Stomach smooth muscle (tissue), 2 donors: ENCODE measurements around the gene FICD.
A peak's percentile ranks its signal among the peaks of the same experiment; 100 is the strongest.

Experiments
- H3K27ac ChIP-seq: one replicate; pipeline ENCODE4 v1.7.0; 2013; ENCODE audit warnings: mild to moderate bottlenecking, low read length, inconsistent platforms
- H3K27me3 ChIP-seq, 2 donors: one replicate each; pipeline ENCODE4 v1.7.0; 2013; ENCODE audit warnings: low read length in 2 of 2; ENCODE audit not compliant: insufficient read depth in 2 of 2, control insufficient read depth in 1 of 2
- H3K36me3 ChIP-seq, 2 donors: one replicate each; pipeline ENCODE4 v1.7.0; 2013; ENCODE audit warnings: low read length in 2 of 2; ENCODE audit not compliant: control insufficient read depth in 2 of 2, insufficient read depth in 2 of 2
- H3K4me1 ChIP-seq: one replicate; pipeline ENCODE4 v1.7.0; 2013; ENCODE audit warnings: low read length; ENCODE audit not compliant: control insufficient read depth, insufficient read depth
- H3K4me3 ChIP-seq, 2 donors: one replicate each; pipeline ENCODE4 v1.7.0; 2013; ENCODE audit warnings: low read length in 2 of 2
- H3K9ac ChIP-seq, 2 donors: one replicate each; pipeline ENCODE4 v1.7.0; 2013; ENCODE audit warnings: low read length in 2 of 2, mild to moderate bottlenecking in 1 of 2
- H3K9me3 ChIP-seq, 2 donors: one replicate each; pipeline ENCODE4 v1.7.0; 2013; ENCODE audit warnings: low read length in 2 of 2; ENCODE audit not compliant: control insufficient read depth in 2 of 2
- donor health status: healthy.
- donor health status: Pancreatic carcinoma.

FICD gene

DNA sequence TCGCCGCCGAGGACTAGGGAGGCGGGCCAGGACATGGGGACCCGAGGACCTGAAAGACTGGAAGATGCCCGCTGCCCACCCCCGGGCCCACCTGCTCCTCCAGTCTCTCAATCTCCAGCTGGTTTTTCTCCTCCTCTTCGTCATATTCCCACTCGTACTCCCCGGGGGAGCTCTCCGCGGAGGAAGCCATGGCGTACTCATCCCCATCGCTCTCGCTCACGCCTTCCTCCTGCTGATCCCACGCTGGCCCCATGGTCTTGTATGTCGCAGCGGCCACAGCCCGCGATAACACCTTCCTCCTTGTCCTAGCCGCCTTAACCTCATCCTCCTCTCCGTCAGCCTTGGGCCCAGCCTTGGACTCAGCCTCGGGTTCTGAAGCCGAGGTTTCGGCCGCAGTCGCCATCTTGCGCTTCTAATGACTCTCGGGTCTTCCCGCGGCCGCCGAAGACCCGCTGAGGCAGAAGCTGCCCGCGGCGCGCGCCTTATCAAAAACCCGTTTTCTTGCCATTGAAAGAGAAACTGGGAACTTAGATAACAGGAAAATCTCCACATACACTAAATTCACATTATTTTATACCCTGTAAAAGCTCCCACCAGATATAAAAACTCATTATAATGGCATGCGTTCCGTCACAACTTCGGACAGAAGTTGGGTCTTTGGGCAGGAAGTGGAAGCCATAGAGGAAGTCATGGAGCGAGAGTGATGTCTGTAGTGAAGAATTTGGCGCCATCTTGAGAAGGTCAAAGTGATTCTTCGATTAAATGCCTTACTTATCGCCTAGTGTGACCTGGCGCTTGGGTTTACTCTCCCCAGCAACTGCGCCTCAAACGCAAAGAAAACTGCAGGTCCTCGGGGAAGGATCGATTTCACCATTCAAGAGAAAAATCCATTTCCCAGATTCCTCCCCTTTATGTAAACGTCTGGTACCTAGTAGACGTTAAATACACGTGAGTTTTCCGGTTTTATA, 46.0 kb downstream of the FICD start, which contains the start of gene SART3:
Gene SART3, minus strand, starts transcription at position 422 of the 968 bp plus-strand sequence. Its CDS starts 19 bp downstream, at position 403.
- Histone ChIP-seq H3K27me3 (no peaks in the 10 kb centered on the region), H3K9me3 (no peaks in the 10 kb centered on the region), H3K27ac (peak within 1 kb of the TSS; percentile 91), H3K36me3 (peaks cover 15 to 19% of the 10 kb centered on the region in 2 donors), H3K4me3 (peak within 1 kb of the TSS; percentile 100), H3K9ac (peak within 1 kb of the TSS; percentile 98 to 99), H3K4me1 (peaks cover 54% of the 10 kb centered on the region)

DNA sequence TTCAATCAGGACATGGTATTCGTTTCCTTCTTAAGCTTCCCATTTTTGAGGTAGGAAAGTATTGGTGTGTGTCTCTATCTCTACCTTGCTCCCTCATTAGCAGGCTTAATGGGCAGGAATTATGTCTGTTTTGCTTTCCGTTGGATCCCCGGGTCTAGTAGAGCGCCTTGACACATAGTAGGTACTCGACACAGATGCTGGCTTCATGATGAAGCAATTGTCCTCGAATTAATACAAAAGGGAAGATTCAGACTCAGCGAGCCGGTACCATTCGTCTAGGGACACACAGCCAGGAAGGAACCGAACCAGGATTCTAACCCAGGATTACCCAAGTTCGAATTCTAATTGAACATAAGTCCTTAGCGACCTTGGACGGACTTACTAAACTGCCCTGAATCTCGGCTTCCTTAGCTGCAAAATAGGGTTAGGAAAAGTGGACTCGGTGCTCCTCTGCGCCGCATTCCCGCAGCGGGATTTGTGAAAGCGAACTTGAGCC, 46.8 kb downstream of the FICD start:
- Histone ChIP-seq H3K4me1 (peaks cover 56% of the 10 kb centered on the region), H3K27me3 (no peaks in the 10 kb centered on the region), H3K4me3 (peak overlapping the region; percentile 100), H3K9me3 (no peaks in the 10 kb centered on the region), H3K27ac (peak overlapping the region; percentile 91), H3K36me3 (peaks cover 21 to 27% of the 10 kb centered on the region in 2 donors), H3K9ac (peak overlapping the region; percentile 98 to 99)

DNA sequence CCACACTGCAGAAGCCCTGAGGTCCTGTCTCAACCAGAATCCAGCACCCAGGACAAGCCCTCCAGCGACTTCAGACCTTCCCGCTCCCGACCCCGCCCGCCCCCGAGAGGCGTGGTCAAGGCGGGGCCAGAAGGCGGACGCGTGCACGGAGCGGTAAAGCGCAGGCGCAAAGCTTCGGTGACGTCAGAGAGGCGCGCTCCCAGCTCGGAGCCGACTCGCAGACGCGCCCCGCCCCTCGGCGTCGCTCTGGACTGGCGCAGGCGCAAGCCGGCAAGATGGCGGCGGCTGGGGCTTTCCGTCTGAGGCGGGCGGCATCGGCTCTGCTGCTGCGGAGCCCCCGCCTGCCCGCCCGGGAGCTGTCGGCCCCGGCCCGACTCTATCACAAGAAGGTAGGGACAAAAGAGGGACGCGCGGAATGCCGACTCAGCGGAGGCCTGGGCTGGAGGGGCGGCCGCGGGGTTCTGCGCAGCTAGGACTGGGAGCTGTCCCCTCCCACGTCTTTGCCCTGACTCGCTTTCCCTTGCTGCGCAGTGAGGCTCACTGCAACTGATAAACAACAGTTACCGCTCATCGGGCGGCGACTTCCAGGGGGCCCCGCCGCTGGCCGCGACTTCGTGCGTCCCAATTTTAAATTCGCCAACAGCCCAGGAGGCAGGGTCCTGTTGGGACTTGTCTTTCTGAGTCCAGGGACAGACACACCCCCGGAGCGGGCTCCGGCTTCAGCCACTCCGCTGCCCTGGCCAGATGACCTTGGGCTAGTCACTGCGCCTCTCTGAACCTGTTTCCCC, 47.5 kb downstream of the FICD start, which contains the start of gene ISCU:
Gene ISCU, plus strand, starts transcription at position 249 of the 788 bp plus-strand sequence. Its CDS starts 27 bp downstream, at position 276.
- H3K4me3 ChIP-seq, result peak within 1 kb of the TSS; percentile 100
- H3K27ac ChIP-seq, result peak within 1 kb of the TSS; percentile 91
- H3K4me1 ChIP-seq, result peaks cover 53% of the 10 kb centered on the region
- H3K9me3 ChIP-seq, result no peaks in the 10 kb centered on the region
- no peaks in the 10 kb centered on the region for H3K27me3 ChIP-seq
- peaks cover 26 to 31% of the 10 kb centered on the region in 2 donors for H3K36me3 ChIP-seq
- H3K9ac ChIP-seq, result peak within 1 kb of the TSS; percentile 98 to 99

DNA sequence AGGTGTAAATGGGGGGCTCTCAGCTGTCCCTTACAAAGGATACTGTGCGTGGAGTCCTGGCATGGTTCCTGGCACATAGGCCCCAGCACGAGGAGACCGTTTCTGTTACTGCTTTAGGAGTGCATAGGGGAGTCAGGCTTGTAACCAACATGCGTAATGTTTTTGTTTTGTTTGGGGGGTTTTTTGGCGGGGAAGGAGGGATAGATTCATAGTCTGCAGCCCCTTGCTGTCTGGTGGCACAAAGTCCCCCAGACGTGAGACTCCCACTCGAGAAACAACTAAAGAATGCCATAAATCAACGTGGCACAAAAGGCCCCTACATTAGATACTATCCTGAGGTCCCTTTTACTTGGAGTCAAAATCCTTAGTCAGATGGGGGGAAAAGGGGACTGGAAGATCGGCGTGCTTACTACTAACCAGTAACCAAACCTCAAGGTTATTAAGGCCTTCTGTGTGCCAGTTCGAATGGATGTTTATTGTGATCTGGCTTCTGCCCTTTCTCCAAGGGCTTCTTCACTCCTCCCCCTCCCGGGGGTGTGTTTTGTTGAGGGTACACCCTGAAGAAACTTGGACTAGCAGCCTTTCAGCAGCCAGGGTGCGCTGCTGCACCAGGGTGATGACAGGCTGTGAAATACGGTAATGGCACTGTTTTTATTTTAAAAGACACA, 48.2 kb downstream of the FICD start:
- no peaks in the 10 kb centered on the region for H3K9me3 ChIP-seq
- no peaks in the 10 kb centered on the region for H3K27me3 ChIP-seq
- H3K4me1 ChIP-seq, result peaks cover 48% of the 10 kb centered on the region
- H3K9ac ChIP-seq, result peak overlapping the region; percentile 80 to 88
- peak overlapping the region; percentile 62 to 100 for H3K4me3 ChIP-seq
- H3K36me3 ChIP-seq, result peaks cover 33 to 36% of the 10 kb centered on the region in 2 donors
- H3K27ac ChIP-seq, result peak overlapping the region; percentile 91

DNA sequence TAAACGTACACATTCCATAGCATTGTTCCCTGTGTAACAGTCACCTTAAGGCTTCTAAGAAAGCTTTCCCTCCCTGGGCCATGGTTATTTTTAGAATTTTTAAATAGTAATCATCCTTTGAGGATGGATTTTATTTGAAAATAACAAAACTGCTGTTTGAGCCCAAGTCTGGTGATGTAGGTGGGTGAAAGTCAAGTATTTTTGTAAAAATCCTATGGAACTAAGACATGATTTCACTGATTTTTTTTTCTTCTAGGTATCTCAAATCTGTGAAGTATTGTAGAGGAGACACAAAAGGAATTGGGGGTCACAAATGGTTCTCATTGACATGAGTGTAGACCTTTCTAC, 48.7 kb downstream of the FICD start:
- Histone ChIP-seq H3K9me3 (no peaks in the 10 kb centered on the region), H3K27ac (peak overlapping the region; percentile 91), H3K27me3 (no peaks in the 10 kb centered on the region), H3K9ac (peak overlapping the region in 1 of 2 donors; percentile 29), H3K4me3 (peak overlapping the region; percentile 62 to 100), H3K36me3 (peaks cover 38 to 41% of the 10 kb centered on the region in 2 donors), H3K4me1 (peaks cover 46% of the 10 kb centered on the region)

DNA sequence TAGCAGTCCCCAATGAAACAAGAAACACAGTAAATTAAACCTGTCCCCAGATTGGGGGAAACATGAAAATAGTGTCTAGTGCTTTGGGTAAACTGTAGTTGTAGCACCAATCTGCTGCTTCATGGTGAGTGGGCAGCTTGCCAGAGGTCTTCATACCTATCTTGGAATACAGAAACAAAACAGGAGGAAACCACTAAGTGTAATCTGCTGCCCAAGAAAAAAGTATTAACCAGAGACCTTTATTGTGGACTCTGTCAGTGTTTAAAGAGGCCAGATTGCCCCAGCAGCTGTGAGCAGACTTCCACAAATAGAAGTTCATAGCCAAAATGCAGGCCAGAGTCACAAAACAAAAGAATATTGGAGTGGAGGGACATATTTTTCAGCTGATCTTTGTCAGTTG, 49.6 kb downstream of the FICD start:
- Histone ChIP-seq H3K9ac (peak overlapping the region in 1 of 2 donors; percentile 13), H3K4me3 (no peak overlapping the region), H3K9me3 (no peaks in the 10 kb centered on the region), H3K27ac (peak overlapping the region; percentile 58), H3K36me3 (peaks cover 43 to 47% of the 10 kb centered on the region in 2 donors), H3K4me1 (peaks cover 38% of the 10 kb centered on the region), H3K27me3 (no peaks in the 10 kb centered on the region)

DNA sequence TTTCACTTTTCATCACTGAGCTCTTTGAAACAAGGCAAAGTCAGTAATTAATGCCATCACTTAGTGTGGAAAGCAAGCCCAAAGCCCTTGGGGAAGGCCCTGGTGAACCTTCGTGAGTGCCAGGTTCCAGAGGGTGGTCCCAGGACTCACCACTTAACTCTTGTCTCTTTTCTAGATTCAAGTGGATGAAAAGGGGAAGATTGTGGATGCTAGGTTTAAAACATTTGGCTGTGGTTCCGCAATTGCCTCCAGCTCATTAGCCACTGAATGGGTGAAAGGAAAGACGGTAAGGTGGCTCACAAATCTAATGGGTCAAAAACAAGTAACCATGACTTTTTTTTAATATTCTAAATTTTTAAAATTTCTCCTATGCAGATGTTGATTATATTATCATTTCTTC, 50.1 kb downstream of the FICD start:
- Histone ChIP-seq H3K27ac (peak overlapping the region; percentile 58), H3K4me1 (peaks cover 34% of the 10 kb centered on the region), H3K27me3 (no peaks in the 10 kb centered on the region), H3K9ac (peak overlapping the region in 1 of 2 donors; percentile 13), H3K36me3 (peaks cover 47% of the 10 kb centered on the region in 2 donors), H3K9me3 (no peaks in the 10 kb centered on the region), H3K4me3 (no peak overlapping the region)

DNA sequence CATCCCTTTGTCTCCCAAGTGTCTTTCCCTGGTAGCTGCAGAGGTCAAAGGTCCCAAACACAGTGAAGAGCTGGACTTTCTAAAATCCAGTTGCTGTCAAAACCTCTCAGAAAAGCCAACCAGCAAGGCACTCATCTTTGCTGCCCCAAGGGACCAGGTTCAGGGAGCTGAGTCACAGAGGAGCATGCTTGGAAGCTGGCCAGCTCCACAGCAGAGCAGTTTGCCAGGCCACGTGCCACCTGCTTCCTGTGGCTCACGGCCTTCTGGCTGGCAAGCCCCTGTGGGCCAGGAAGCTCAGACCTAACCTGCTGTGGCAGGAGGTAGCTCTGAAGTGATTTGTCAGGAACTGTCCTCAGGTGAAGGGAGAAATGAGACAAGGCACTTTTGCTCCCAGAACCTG, 50.9 kb downstream of the FICD start:
- H3K27ac ChIP-seq, result peak overlapping the region; percentile 41
- H3K4me3 ChIP-seq, result no peak overlapping the region
- peaks cover 47 to 49% of the 10 kb centered on the region in 2 donors for H3K36me3 ChIP-seq
- H3K4me1 ChIP-seq, result peaks cover 31% of the 10 kb centered on the region
- no peaks in the 10 kb centered on the region for H3K27me3 ChIP-seq
- H3K9ac ChIP-seq, result peak overlapping the region in 1 of 2 donors; percentile 13
- no peaks in the 10 kb centered on the region for H3K9me3 ChIP-seq

DNA sequence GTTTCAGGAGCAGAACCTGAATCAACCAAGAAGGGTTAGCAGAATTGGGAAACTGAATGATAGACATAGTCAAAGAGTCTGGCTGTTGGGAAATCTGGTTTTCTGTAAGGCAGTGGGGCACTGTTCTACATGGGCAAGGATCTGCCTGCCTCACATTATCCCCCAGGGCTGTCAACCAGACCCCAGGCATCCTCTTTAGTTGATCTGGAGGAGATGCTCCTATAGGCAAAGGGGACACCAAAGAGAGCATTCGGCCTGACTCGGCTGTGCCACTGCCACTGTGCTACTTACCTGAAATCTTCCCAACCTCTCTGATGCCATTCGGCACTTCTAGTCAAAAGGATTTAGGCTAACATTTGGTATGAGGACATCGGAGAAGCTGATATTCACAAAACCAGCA, 51.4 kb downstream of the FICD start:
- Histone ChIP-seq H3K9ac (no peak overlapping the region), H3K27ac (peak overlapping the region; percentile 41), H3K36me3 (peaks cover 47 to 49% of the 10 kb centered on the region in 2 donors), H3K4me1 (peaks cover 31% of the 10 kb centered on the region), H3K27me3 (no peaks in the 10 kb centered on the region), H3K4me3 (no peak overlapping the region), H3K9me3 (no peaks in the 10 kb centered on the region)
